Right lobe of liver (tissue), 4 donors: Measurements from ENCODE around the gene NEK2.

Experiments used
- POLR2A ChIP-seq: fragments of 450-650 bp; IDR thresholded peaks from one replicate; pipeline ENCODE4 v1.6.1; 2017; ENCODE audit warnings: antibody characterized with exemption, mild to moderate bottlenecking
- TF ChIP-seq, protein P1 (sequence below), 4 donors: fragments of 200-600 bp in 3 of 4; fragments of 450-650 bp in 1 of 4; IDR thresholded peaks; one replicate each; pipeline versions ENCODE4 v1.5.1 to v1.8.0; 2016 to 2022; ENCODE audit warnings: antibody characterized with exemption in 4 of 4, mild to moderate bottlenecking in 2 of 4
- donor health status: DM: no; HTN: no; CAD: no.
- donor health status: DM: no; HTN: no; CAD: no.
- donor health status: DM: no; HTN: yes; CAD: no.

GRCh38 chr1:211648336-211648735, 27.1 kb downstream of the NEK2 start:
- TF ChIP-seq, protein P1, sequence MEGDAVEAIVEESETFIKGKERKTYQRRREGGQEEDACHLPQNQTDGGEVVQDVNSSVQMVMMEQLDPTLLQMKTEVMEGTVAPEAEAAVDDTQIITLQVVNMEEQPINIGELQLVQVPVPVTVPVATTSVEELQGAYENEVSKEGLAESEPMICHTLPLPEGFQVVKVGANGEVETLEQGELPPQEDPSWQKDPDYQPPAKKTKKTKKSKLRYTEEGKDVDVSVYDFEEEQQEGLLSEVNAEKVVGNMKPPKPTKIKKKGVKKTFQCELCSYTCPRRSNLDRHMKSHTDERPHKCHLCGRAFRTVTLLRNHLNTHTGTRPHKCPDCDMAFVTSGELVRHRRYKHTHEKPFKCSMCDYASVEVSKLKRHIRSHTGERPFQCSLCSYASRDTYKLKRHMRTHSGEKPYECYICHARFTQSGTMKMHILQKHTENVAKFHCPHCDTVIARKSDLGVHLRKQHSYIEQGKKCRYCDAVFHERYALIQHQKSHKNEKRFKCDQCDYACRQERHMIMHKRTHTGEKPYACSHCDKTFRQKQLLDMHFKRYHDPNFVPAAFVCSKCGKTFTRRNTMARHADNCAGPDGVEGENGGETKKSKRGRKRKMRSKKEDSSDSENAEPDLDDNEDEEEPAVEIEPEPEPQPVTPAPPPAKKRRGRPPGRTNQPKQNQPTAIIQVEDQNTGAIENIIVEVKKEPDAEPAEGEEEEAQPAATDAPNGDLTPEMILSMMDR (IDR thresholded peaks at IDR 0.05), result no peak
- no peak for TF ChIP-seq POLR2A
